Measurements from ENCODE around the gene YES1.

YES1 gene

DNA sequence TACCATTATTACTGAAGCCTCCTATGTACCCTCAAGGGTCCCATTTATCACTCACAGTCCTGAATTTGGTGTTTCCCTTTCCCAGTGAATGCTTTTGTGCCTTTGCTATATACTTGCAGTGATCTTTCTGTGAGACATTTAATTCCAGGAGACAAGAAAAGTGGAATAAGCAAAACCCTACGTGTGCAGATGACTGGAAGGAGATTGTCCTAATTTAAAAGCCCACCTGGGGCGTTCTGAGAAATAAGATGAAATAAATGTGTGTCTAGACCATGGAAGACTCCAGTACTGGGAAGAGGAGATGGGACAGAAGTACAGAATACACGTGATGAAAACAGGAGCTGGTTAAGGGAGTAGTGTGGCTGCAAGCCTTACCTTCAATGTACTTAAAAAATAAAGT is 135.3 kb downstream of the YES1 start:
- in situ Hi-C loops (cut with HindIII; ENCODE audit: low sequenced_read_pairs), result no loop called here
- TF ChIP-seq, protein P1, sequence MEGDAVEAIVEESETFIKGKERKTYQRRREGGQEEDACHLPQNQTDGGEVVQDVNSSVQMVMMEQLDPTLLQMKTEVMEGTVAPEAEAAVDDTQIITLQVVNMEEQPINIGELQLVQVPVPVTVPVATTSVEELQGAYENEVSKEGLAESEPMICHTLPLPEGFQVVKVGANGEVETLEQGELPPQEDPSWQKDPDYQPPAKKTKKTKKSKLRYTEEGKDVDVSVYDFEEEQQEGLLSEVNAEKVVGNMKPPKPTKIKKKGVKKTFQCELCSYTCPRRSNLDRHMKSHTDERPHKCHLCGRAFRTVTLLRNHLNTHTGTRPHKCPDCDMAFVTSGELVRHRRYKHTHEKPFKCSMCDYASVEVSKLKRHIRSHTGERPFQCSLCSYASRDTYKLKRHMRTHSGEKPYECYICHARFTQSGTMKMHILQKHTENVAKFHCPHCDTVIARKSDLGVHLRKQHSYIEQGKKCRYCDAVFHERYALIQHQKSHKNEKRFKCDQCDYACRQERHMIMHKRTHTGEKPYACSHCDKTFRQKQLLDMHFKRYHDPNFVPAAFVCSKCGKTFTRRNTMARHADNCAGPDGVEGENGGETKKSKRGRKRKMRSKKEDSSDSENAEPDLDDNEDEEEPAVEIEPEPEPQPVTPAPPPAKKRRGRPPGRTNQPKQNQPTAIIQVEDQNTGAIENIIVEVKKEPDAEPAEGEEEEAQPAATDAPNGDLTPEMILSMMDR (IDR thresholded peaks at IDR 0.05; ENCODE audit: low read depth, low read length), result no peak
- H3K4me3 ChIP-seq (ENCODE audit: low read depth, low read length), result no peak overlapping the region
- no peak for DNase-seq (ENCODE audit: low read depth, low spot score)

DNA sequence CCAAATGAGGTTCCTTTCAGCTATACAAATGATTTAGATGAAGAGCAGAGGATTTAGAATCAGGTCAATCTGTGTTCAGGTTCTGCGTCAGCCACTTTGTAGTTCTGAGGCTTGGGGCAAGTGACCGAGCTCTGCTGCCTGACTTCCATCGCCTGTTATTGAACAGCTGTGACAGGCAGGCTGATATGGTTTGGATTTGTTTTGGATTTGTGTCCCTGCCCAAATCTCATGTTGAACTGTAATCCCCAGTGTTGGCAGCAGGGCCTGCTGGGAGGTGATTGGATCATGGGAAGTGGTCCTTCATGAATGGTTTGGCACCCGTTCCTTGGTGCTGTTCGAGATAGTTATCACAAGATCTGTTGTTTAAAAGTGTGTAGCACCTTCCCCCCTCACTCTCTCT is 136.0 kb downstream of the YES1 start:
- in situ Hi-C loops (cut with HindIII; ENCODE audit: low sequenced_read_pairs), result no loop called here
- no peak for DNase-seq (ENCODE audit: low read depth, low spot score)
- TF ChIP-seq, protein P1 (IDR thresholded peaks at IDR 0.05; ENCODE audit: low read depth, low read length), result no peak
- H3K4me3 ChIP-seq (ENCODE audit: low read depth, low read length), result no peak overlapping the region

DNA sequence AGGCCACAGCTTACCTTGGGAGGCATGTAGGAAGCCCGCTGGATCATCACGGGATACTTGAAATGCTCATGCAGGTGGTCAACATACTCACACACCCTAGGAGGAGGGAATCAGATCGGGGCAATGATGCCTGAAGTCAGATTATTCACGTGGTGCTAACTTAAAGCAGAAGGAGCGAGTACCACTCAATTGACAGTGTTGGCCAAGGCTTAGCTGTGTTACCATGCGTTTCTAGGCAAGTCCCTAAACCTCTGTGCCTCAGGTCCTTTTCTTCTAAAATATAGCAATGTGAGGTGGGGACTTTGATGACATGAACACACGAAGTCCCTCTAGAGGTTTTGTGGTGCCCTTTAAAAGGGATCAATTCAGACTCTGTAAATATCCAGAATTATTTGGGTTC is 136.7 kb downstream of the YES1 start:
- TF ChIP-seq, protein P1 (IDR thresholded peaks at IDR 0.05; ENCODE audit: low read depth, low read length), result no peak
- in situ Hi-C loops (cut with HindIII; ENCODE audit: low sequenced_read_pairs), result no loop called here
- no peak overlapping the region for H3K4me3 ChIP-seq (ENCODE audit: low read depth, low read length)
- DNase-seq (ENCODE audit: low read depth, low spot score), result no peak

DNA sequence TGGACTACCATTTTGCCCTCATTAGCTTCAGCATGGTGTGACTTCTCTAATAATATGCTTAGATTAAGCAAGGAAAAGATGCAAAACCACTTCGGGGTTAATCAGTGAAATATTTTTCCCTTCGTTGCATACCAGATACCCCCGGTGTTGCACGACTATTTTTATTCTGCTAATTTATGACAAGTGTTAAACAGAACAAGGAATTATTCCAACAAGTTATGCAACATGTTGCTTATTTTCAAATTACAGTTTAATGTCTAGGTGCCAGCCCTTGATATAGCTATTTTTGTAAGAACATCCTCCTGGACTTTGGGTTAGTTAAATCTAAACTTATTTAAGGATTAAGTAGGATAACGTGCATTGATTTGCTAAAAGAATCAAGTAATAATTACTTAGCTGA is 138.3 kb downstream of the YES1 start:
- H3K4me3 ChIP-seq (ENCODE audit: low read depth, low read length), result no peak overlapping the region
- in situ Hi-C loops (cut with HindIII; ENCODE audit: low sequenced_read_pairs), result no loop called here
- TF ChIP-seq, protein P1 (IDR thresholded peaks at IDR 0.05; ENCODE audit: low read depth, low read length), result no peak
- no peak for DNase-seq (ENCODE audit: low read depth, low spot score)

DNA sequence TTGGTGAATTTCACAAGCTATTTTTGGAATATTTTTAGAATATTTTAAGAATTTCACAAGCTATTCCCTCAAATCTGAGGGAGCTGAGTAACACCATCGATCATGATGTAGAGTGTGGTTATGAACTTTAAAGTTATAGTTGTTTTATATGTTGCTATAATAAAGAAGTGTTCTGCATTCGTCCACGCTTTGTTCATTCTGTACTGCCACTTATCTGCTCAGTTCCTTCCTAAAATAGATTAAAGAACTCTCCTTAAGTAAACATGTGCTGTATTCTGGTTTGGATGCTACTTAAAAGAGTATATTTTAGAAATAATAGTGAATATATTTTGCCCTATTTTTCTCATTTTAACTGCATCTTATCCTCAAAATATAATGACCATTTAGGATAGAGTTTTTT is 138.7 kb downstream of the YES1 start:
- DNase-seq (ENCODE audit: low read depth, low spot score), result no peak
- TF ChIP-seq, protein P1 (IDR thresholded peaks at IDR 0.05; ENCODE audit: low read depth, low read length), result no peak
- in situ Hi-C loops (cut with HindIII; ENCODE audit: low sequenced_read_pairs), result no loop called here
- H3K4me3 ChIP-seq (ENCODE audit: low read depth, low read length), result no peak overlapping the region

Data from astrocyte of the spinal cord (primary cell).